SK-N-SH (cell line): ENCODE data around the gene CD93. TPM values are rescaled to one million over a fixed set of nuclear protein-coding genes. Genes with fewer than 3 reads are reported as not detected.

Source experiments
- CTCF ChIA-PET: fragments of 300-600, 350-600 bp; formaldehyde crosslinking; extraction: SDS; loops from one replicate; lab custom pipeline; 2021; lab: Yijun Ruan, JAX
- POLR2A ChIA-PET: fragments of 350-600 bp; sonication (Branson Sonifier 250); formaldehyde crosslinking; extraction: SDS; loops from one replicate; lab custom pipeline; 2020; ENCODE audit warnings: antibody characterized with exemption, inconsistent platforms; lab: Yijun Ruan, JAX
- DNase-seq: peaks from one replicate; pipeline ENCODE4 v3.0.0; 2012
- H2AFZ ChIP-seq: fragments of 200-600 bp; sonication (generic); 2 replicates; pipeline ENCODE4 v1.8.1; 2016; ENCODE audit warnings: antibody characterized with exemption, mild to moderate bottlenecking, low read depth
- H3F3A ChIP-seq: fragments of 200-600 bp; sonication (generic); replicated peaks from 2 replicates; pipeline ENCODE3; 2016; ENCODE audit warnings: antibody characterized with exemption, mild to moderate bottlenecking; ENCODE audit not compliant: insufficient read depth
- H3K27ac ChIP-seq, 2 experiments: fragments of 200-500 bp in 1 of 2; fragments of 200-600 bp in 1 of 2; sonication (Bioruptor generic) in 1 of 2; sonication (generic), shearing (Covaris generic) in 1 of 2; 2 replicates each; pipeline versions ENCODE4 v1.5.1 to v1.6.1; 2014 to 2016; ENCODE audit warnings: low read depth in 2 of 2, inconsistent platforms in 1 of 2, low read length in 1 of 2, mild to moderate bottlenecking in 1 of 2, mixed read lengths in 1 of 2
- H3K27me3 ChIP-seq: fragments of 200-600 bp; sonication (generic), shearing (Covaris generic); 2 replicates; pipeline ENCODE4 v1.6.1; 2016; ENCODE audit warnings: mixed run types; ENCODE audit not compliant: insufficient read depth
- H3K36me3 ChIP-seq, 2 experiments: fragments of 200-500 bp in 1 of 2; fragments of 200-600 bp in 1 of 2; sonication (Bioruptor generic) in 1 of 2; sonication (generic) in 1 of 2; replicated peaks in 1 of 2; 2 replicates each; pipeline versions ENCODE3 to v1.5.1; 2014 to 2016; ENCODE audit warnings: low read length in 1 of 2, mild to moderate bottlenecking in 1 of 2; ENCODE audit not compliant: insufficient read depth in 2 of 2, control insufficient read depth in 1 of 2
- H3K4me1 ChIP-seq, 2 experiments: fragments of 200-500 bp in 1 of 2; fragments of 200-600 bp in 1 of 2; sonication (Bioruptor generic) in 1 of 2; sonication (generic), shearing (Covaris generic) in 1 of 2; 2 replicates each; pipeline versions ENCODE4 v1.5.1 to v1.6.1; 2014 to 2016; ENCODE audit warnings: low read depth in 1 of 2, low read length in 1 of 2, mixed run types in 1 of 2; ENCODE audit not compliant: insufficient read depth in 2 of 2, control insufficient read depth in 1 of 2
- H3K4me2 ChIP-seq: fragments of 200-600 bp; sonication (generic), shearing (Covaris generic); 2 replicates; pipeline ENCODE4 v1.6.1; 2017; ENCODE audit warnings: mixed run types
- H3K4me3 ChIP-seq, 2 experiments: fragments of 200-500 bp in 1 of 2; fragments of 200-600 bp in 1 of 2; sonication (Bioruptor generic) in 1 of 2; sonication (generic), shearing (Covaris generic) in 1 of 2; 2 replicates each; pipeline versions ENCODE4 v1.5.1 to v1.8.1; 2014 to 2016; ENCODE audit warnings: low read depth in 2 of 2, inconsistent platforms in 1 of 2, low read length in 1 of 2, mild to moderate bottlenecking in 1 of 2, mixed read lengths in 1 of 2, moderate library complexity in 1 of 2
- H3K79me2 ChIP-seq: fragments of 200-600 bp; sonication (generic); 2 replicates; pipeline ENCODE4 v1.8.1; 2017; ENCODE audit warnings: mild to moderate bottlenecking; ENCODE audit not compliant: insufficient read depth
- H3K9ac ChIP-seq: fragments of 200-600 bp; sonication (generic); 2 replicates; pipeline ENCODE4 v1.6.1; 2017; ENCODE audit warnings: mixed run types
- H3K9me2 ChIP-seq: fragments of 200-600 bp; sonication (generic); 2 replicates; pipeline ENCODE4 v1.6.1; 2017; ENCODE audit warnings: mixed run types
- H3K9me3 ChIP-seq: fragments of 200-600 bp; sonication (generic); 2 replicates; pipeline ENCODE4 v1.6.1; 2017; ENCODE audit warnings: mixed run types, mild to moderate bottlenecking, moderate library complexity
- H4K20me1 ChIP-seq: fragments of 200-600 bp; sonication (generic); 2 replicates; pipeline ENCODE4 v1.6.1; 2017; ENCODE audit warnings: mild to moderate bottlenecking, mixed run types; ENCODE audit not compliant: insufficient read depth
- CHD2 ChIP-seq: fragments of 150-350 bp; IDR thresholded peaks from 2 replicates; pipeline ENCODE4 v1.6.1; 2018; ENCODE audit warnings: low read length; ENCODE audit not compliant: partially characterized antibody
- EP300 ChIP-seq, 2 experiments: IDR thresholded peaks; 2 replicates each; pipeline versions ENCODE4 v1.4.0 to v1.6.1; 2012; ENCODE audit warnings: borderline replicate concordance in 1 of 2, low read depth in 1 of 2, low read length in 1 of 2
- FOXM1 ChIP-seq: IDR thresholded peaks from 2 replicates; pipeline ENCODE4 v1.4.0; 2012; ENCODE audit warnings: low read depth, mild to moderate bottlenecking
- GABPA ChIP-seq: IDR thresholded peaks from 2 replicates; pipeline ENCODE4 v1.4.0; 2012; ENCODE audit warnings: low read depth, mild to moderate bottlenecking
- MXI1 ChIP-seq: IDR thresholded peaks from 2 replicates; pipeline ENCODE4 v1.6.1; 2012; ENCODE audit warnings: mild to moderate bottlenecking, low read depth, low read length, improper control_type of control experiment
- NRF1 ChIP-seq: IDR thresholded peaks from 2 replicates; pipeline ENCODE4 v1.6.1; 2012; ENCODE audit warnings: low read depth, mild to moderate bottlenecking, low read length
- RFX5 ChIP-seq: IDR thresholded peaks from 2 replicates; pipeline ENCODE4 v1.6.1; 2012; ENCODE audit warnings: mild to moderate bottlenecking, improper control_type of control experiment, low read length
- SMC3 ChIP-seq: IDR thresholded peaks from 2 replicates; pipeline ENCODE4 v1.6.1; 2012; ENCODE audit warnings: low read depth, low read length, improper control_type of control experiment
- TAF1 ChIP-seq: IDR thresholded peaks from 2 replicates; pipeline ENCODE4 v1.6.1; 2012; ENCODE audit warnings: low read depth, mild to moderate bottlenecking, low read length, moderate library complexity, borderline replicate concordance
- TEAD4 ChIP-seq: IDR thresholded peaks from 2 replicates; pipeline ENCODE4 v1.4.0; 2012; ENCODE audit warnings: mild to moderate bottlenecking, borderline replicate concordance; ENCODE audit not compliant: insufficient read depth
- YY1 ChIP-seq: IDR thresholded peaks from 2 replicates; pipeline ENCODE4 v1.4.0; 2012; ENCODE audit warnings: low read depth, mild to moderate bottlenecking
- WGBS: methylation state at CpG from one replicate; pipeline ENCODE4 v1.1.6; 2017; ENCODE audit warnings: low lambda C conversion rate; 5-methylcytosine and 5-hydroxymethylcytosine counted together
- polyA plus RNA-seq, 3 experiments: library from polyadenylated mRNA; depleted of rRNA; stranded (reverse); fragments of >200 nt; gene quantifications; 2 replicates each; pipeline ENCODE4 v1.2.3, GENCODE V29; 2012
- TF ChIP-seq, protein P1 (sequence below): IDR thresholded peaks from 2 replicates; pipeline ENCODE4 v1.4.0; 2012; ENCODE audit warnings: low read depth
- TF ChIP-seq, protein P2 (sequence below): IDR thresholded peaks from 2 replicates; pipeline ENCODE4; 2012
- TF ChIP-seq, protein P3 (sequence below): IDR thresholded peaks from 2 replicates; pipeline ENCODE4 v1.6.1; 2012; ENCODE audit warnings: mild to moderate bottlenecking, low read depth, low read length, moderate library complexity
- TF ChIP-seq, protein P4 (sequence below): fragments of 150-350 bp; IDR thresholded peaks from 2 replicates; pipeline ENCODE4 v1.6.1; 2017; ENCODE audit warnings: antibody characterized with exemption, low read length, low read depth, borderline replicate concordance
- TF ChIP-seq, protein P5 (sequence below): IDR thresholded peaks from 2 replicates; pipeline ENCODE4 v1.4.0; 2012; ENCODE audit warnings: low read depth, borderline replicate concordance
- TF ChIP-seq, protein P6 (sequence below): IDR thresholded peaks from 2 replicates; pipeline ENCODE4 v1.4.0; 2012; ENCODE audit warnings: low read depth, borderline replicate concordance

CD93 gene
- polyA plus RNA-seq, 1 of the 3 experiments (the other 2 are of a cell fraction) = 0.03 TPM

DNA sequence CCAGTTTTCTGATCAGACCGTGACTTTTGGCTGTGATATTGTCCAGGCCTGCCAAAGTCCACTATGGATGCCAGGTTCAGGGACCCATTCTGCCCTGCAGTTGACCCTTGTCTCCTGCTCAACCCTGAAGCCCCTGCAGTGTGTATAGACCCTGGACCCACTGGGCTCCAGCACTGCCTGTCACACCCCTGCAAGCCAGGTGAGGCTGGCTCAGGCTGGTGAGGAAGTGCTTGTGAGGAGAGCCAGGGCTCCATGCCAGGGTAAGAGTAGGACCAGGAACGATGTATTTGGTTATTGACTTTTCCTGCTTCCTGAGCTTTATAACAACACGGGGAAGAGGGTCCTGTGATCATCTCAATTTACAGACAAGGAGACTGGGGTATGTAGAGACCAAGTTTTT, 19.1 kb upstream of the CD93 start:
- CTCF ChIA-PET = no interaction called here
- Histone ChIP-seq H3K9me3 (no peaks in the 10 kb centered on the region), H3K36me3 (no peaks in the 10 kb centered on the region), H4K20me1 (no peaks in the 10 kb centered on the region), H3K79me2 (no peaks in the 10 kb centered on the region), H3F3A (no peaks in the 10 kb centered on the region), H3K4me2 (no peak overlapping the region), H3K27ac (no peak overlapping the region), H3K27me3 (peaks cover 67% of the 10 kb centered on the region; the same call in 1 of the 2 replicates), H3K4me3 (no peak overlapping the region), H3K9me2 (no peaks in the 10 kb centered on the region), H2AFZ (no peak overlapping the region), H3K4me1 (no peaks in the 10 kb centered on the region), H3K9ac (no peak overlapping the region)
- TF ChIP-seq RFX5 = no peak
- no peak for TF ChIP-seq TAF1
- TF ChIP-seq, protein P1, sequence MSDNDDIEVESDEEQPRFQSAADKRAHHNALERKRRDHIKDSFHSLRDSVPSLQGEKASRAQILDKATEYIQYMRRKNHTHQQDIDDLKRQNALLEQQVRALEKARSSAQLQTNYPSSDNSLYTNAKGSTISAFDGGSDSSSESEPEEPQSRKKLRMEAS = no peak
- TF ChIP-seq CHD2 = no peak
- TF ChIP-seq SMC3 = no peak
- TF ChIP-seq TEAD4 = no peak
- no peak for TF ChIP-seq EP300 (IDR thresholded peaks at IDR 0.05; ENCODE audit: borderline replicate concordance in 1 of 2, low read depth in 1 of 2, low read length in 1 of 2)
- no peak for TF ChIP-seq NRF1
- TF ChIP-seq, protein P2, sequence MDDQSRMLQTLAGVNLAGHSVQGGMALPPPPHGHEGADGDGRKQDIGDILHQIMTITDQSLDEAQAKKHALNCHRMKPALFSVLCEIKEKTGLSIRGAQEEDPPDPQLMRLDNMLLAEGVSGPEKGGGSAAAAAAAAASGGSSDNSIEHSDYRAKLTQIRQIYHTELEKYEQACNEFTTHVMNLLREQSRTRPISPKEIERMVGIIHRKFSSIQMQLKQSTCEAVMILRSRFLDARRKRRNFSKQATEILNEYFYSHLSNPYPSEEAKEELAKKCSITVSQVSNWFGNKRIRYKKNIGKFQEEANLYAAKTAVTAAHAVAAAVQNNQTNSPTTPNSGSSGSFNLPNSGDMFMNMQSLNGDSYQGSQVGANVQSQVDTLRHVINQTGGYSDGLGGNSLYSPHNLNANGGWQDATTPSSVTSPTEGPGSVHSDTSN = no peak
- no peak for TF ChIP-seq GABPA
- TF ChIP-seq YY1 = no peak
- TF ChIP-seq, protein P3, sequence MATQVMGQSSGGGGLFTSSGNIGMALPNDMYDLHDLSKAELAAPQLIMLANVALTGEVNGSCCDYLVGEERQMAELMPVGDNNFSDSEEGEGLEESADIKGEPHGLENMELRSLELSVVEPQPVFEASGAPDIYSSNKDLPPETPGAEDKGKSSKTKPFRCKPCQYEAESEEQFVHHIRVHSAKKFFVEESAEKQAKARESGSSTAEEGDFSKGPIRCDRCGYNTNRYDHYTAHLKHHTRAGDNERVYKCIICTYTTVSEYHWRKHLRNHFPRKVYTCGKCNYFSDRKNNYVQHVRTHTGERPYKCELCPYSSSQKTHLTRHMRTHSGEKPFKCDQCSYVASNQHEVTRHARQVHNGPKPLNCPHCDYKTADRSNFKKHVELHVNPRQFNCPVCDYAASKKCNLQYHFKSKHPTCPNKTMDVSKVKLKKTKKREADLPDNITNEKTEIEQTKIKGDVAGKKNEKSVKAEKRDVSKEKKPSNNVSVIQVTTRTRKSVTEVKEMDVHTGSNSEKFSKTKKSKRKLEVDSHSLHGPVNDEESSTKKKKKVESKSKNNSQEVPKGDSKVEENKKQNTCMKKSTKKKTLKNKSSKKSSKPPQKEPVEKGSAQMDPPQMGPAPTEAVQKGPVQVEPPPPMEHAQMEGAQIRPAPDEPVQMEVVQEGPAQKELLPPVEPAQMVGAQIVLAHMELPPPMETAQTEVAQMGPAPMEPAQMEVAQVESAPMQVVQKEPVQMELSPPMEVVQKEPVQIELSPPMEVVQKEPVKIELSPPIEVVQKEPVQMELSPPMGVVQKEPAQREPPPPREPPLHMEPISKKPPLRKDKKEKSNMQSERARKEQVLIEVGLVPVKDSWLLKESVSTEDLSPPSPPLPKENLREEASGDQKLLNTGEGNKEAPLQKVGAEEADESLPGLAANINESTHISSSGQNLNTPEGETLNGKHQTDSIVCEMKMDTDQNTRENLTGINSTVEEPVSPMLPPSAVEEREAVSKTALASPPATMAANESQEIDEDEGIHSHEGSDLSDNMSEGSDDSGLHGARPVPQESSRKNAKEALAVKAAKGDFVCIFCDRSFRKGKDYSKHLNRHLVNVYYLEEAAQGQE = no peak
- TF ChIP-seq MXI1 = no peak
- TF ChIP-seq, protein P4, sequence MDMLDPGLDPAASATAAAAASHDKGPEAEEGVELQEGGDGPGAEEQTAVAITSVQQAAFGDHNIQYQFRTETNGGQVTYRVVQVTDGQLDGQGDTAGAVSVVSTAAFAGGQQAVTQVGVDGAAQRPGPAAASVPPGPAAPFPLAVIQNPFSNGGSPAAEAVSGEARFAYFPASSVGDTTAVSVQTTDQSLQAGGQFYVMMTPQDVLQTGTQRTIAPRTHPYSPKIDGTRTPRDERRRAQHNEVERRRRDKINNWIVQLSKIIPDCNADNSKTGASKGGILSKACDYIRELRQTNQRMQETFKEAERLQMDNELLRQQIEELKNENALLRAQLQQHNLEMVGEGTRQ = no peak
- TF ChIP-seq, protein P5, sequence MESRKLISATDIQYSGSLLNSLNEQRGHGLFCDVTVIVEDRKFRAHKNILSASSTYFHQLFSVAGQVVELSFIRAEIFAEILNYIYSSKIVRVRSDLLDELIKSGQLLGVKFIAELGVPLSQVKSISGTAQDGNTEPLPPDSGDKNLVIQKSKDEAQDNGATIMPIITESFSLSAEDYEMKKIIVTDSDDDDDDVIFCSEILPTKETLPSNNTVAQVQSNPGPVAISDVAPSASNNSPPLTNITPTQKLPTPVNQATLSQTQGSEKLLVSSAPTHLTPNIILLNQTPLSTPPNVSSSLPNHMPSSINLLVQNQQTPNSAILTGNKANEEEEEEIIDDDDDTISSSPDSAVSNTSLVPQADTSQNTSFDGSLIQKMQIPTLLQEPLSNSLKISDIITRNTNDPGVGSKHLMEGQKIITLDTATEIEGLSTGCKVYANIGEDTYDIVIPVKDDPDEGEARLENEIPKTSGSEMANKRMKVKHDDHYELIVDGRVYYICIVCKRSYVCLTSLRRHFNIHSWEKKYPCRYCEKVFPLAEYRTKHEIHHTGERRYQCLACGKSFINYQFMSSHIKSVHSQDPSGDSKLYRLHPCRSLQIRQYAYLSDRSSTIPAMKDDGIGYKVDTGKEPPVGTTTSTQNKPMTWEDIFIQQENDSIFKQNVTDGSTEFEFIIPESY = no peak
- no peak for TF ChIP-seq FOXM1
- TF ChIP-seq, protein P6, sequence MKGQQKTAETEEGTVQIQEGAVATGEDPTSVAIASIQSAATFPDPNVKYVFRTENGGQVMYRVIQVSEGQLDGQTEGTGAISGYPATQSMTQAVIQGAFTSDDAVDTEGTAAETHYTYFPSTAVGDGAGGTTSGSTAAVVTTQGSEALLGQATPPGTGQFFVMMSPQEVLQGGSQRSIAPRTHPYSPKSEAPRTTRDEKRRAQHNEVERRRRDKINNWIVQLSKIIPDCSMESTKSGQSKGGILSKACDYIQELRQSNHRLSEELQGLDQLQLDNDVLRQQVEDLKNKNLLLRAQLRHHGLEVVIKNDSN = no peak
- WGBS = 30% methylated on average over 3 of the region's 3 CpGs
- no peak for DNase-seq
- POLR2A ChIA-PET = no interaction called here
